Mesothelial cell of epicardium (in vitro differentiated cells): ENCODE measurements around the gene CHRNA1. TPM values are rescaled to one million over a fixed set of nuclear protein-coding genes. Genes with fewer than 3 reads are reported as not detected.

Source experiments
- DNase-seq, 2 experiments: peaks; one replicate each; pipeline ENCODE4 v3.0.0; 2021; ENCODE audit warnings: low spot score in 2 of 2; ENCODE audit not compliant: unreplicated experiment in 2 of 2
- H3K27ac Mint-ChIP-seq: 2 replicates; pipeline ENCODE4 v1.8.0; 2021; ENCODE audit warnings: mixed read lengths
- H3K27me3 Mint-ChIP-seq: 2 replicates; pipeline ENCODE4 v1.8.0; 2021; ENCODE audit warnings: low read depth, mixed read lengths
- H3K36me3 Mint-ChIP-seq: 2 replicates; pipeline ENCODE4 v1.8.0; 2021; ENCODE audit warnings: mixed read lengths
- H3K4me1 Mint-ChIP-seq: 2 replicates; pipeline ENCODE4 v1.8.0; 2021; ENCODE audit warnings: mixed read lengths
- H3K4me3 Mint-ChIP-seq: 2 replicates; pipeline ENCODE4 v1.8.0; 2021; ENCODE audit warnings: mild to moderate bottlenecking, moderate library complexity, mixed read lengths
- H3K9me3 Mint-ChIP-seq: 2 replicates; pipeline ENCODE4 v1.8.0; 2021; ENCODE audit warnings: mixed read lengths
- total RNA-seq: library from RNA; stranded (reverse); gene quantifications from 3 replicates; pipeline ENCODE4 v1.2.1, GENCODE V29; 2021
- TF ChIP-seq, protein P1 (sequence below): fragments of 200-600 bp; sonication (generic); IDR thresholded peaks from one replicate; pipeline ENCODE4 v1.5.0; 2021; ENCODE audit warnings: antibody characterized with exemption; ENCODE audit not compliant: unreplicated experiment

Gene CHRNA1
- total RNA-seq, 1 donor from 2014 or later = 0.16 TPM

DNA sequence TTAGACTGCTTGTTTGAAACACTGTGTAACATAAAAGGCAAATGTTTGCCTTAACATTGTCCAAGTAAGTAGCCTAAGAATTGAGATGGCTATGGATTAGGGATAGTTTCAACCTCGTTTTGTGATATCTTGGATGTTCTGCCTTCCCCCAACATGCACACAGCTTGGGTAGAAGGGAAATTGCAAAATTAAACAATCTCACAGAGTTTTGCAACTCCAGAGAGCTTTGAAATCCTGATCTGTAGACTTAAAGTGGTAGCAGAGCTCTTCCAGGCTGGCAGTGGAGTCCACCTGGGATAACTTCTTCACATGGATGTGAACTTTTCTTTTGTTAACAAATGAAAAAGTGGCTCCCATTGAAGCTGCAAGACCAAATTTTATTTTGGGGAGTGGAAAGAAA is 59.6 kb downstream of the CHRNA1 start:
- TF ChIP-seq, protein P1, sequence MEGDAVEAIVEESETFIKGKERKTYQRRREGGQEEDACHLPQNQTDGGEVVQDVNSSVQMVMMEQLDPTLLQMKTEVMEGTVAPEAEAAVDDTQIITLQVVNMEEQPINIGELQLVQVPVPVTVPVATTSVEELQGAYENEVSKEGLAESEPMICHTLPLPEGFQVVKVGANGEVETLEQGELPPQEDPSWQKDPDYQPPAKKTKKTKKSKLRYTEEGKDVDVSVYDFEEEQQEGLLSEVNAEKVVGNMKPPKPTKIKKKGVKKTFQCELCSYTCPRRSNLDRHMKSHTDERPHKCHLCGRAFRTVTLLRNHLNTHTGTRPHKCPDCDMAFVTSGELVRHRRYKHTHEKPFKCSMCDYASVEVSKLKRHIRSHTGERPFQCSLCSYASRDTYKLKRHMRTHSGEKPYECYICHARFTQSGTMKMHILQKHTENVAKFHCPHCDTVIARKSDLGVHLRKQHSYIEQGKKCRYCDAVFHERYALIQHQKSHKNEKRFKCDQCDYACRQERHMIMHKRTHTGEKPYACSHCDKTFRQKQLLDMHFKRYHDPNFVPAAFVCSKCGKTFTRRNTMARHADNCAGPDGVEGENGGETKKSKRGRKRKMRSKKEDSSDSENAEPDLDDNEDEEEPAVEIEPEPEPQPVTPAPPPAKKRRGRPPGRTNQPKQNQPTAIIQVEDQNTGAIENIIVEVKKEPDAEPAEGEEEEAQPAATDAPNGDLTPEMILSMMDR = no peak

GRCh38 chr2:174704061-174704460 is 60.2 kb downstream of the CHRNA1 start:
- peaks cover 19% of the 10 kb centered on the region for H3K27me3 Mint-ChIP-seq
- no peak for DNase-seq
- H3K36me3 Mint-ChIP-seq = no peaks in the 10 kb centered on the region
- TF ChIP-seq, protein P1 = no peak
- H3K4me3 Mint-ChIP-seq = no peak overlapping the region
- H3K27ac Mint-ChIP-seq = no peak overlapping the region
- peaks cover 4% of the 10 kb centered on the region for H3K9me3 Mint-ChIP-seq
- peaks cover 8% of the 10 kb centered on the region for H3K4me1 Mint-ChIP-seq

More for the DNA sequence above, 59.6 kb downstream of the CHRNA1 start:
- H3K27me3 Mint-ChIP-seq = peaks cover 19% of the 10 kb centered on the region
- H3K27ac Mint-ChIP-seq = no peak overlapping the region
- peaks cover 5% of the 10 kb centered on the region for H3K9me3 Mint-ChIP-seq
- H3K4me3 Mint-ChIP-seq = no peak overlapping the region
- DNase-seq = no peak
- no peaks in the 10 kb centered on the region for H3K36me3 Mint-ChIP-seq
- H3K4me1 Mint-ChIP-seq = peaks cover 8% of the 10 kb centered on the region

DNA sequence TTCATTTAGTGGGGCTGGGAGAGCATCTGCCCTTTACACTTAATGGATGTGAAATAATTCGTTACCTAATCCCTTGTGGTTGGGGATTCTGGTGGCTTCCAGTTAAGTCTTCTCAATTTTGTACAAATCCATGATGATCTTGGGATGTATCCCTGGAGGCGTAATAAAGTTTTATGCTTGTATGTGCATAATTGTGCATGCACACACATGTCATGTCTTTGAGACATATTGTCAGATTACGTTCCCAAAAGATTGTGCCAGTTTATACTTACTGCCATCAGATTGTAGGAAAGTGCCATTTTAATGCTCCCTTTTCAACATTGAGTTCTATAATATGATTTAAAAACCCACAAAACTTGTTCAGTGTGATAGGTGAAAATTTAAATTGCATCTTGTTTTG is 60.8 kb downstream of the CHRNA1 start:
- H3K27ac Mint-ChIP-seq = no peak overlapping the region

DNA sequence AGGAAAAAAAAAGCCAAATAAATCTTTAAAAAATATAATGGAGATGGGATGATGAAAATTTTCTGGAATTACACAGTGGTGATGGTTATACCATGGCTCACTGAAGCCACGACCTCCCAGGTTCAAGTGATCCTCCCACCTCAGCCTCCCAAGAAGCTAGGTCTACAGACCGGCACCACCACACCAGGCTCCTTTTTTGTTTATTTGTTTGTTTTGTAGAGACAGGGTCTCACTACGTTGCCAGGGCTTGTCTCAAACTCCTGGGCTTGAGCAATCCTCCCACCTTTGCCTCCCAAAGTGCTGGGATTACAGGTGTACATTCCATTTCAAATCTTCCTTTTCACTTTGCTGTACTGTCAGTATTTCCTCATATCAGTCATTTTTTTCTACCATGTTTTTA is 61.7 kb downstream of the CHRNA1 start:
- TF ChIP-seq, protein P1 = no peak
- Mint-ChIP-seq H3K27me3 (peaks cover 16% of the 10 kb centered on the region), H3K27ac (no peak overlapping the region), H3K36me3 (no peaks in the 10 kb centered on the region), H3K9me3 (no peaks in the 10 kb centered on the region), H3K4me3 (no peak overlapping the region), H3K4me1 (peaks cover 8% of the 10 kb centered on the region)
- DNase-seq = no peak

More for the DNA sequence above, 60.8 kb downstream of the CHRNA1 start:
- Mint-ChIP-seq H3K36me3 (no peaks in the 10 kb centered on the region), H3K4me1 (peaks cover 8% of the 10 kb centered on the region), H3K4me3 (no peak overlapping the region), H3K27me3 (peaks cover 18% of the 10 kb centered on the region), H3K9me3 (no peaks in the 10 kb centered on the region)
- no peak for DNase-seq
- TF ChIP-seq, protein P1 = no peak

- no peaks in the 10 kb centered on the region for H3K9me3 Mint-ChIP-seq
- DNase-seq = no peak
- H3K4me1 Mint-ChIP-seq = peaks cover 8% of the 10 kb centered on the region
- H3K27ac Mint-ChIP-seq = no peak overlapping the region
- no peak overlapping the region for H3K4me3 Mint-ChIP-seq
- TF ChIP-seq, protein P1 = peak; percentile 87
- peaks cover 7% of the 10 kb centered on the region for H3K27me3 Mint-ChIP-seq
- no peaks in the 10 kb centered on the region for H3K36me3 Mint-ChIP-seq
These were observed 64.1 kb downstream of the CHRNA1 start for GRCh38 chr2:174699993-174700766.

Other genes with a start within 250 kb of the CHRNA1 start
- gene WIPF1, start 166.7 kb downstream of the CHRNA1 start, total RNA-seq = 19.0 to 21.1 TPM (median 20.6 TPM) in 3 replicates
- gene CHN1, start 240.9 kb upstream of the CHRNA1 start, total RNA-seq = 32.7 to 34.4 TPM (median 33.9 TPM) in 3 replicates